Testis (tissue), 3 donors: ENCODE results near the gene TMEM179B. TPM values are rescaled to one million over a fixed set of nuclear protein-coding genes. Genes with fewer than 3 reads are reported as not detected.
"Not testable (repeated sequence)": the region's sequence is repeated elsewhere in the genome, so short reads cannot be mapped to it uniquely, and the experiment has no call there.

Source experiments
- DNase-seq: peaks from one replicate; pipeline ENCODE4 v3.0.0-alpha.2; 2019
- H3K27ac ChIP-seq, 2 donors: fragments of 200-600 bp; sonication (generic); one replicate each; pipeline ENCODE4 v1.5.1; 2019
- H3K27me3 ChIP-seq: fragments of 200-600 bp; sonication (generic); one replicate; pipeline ENCODE4 v1.5.1; 2019
- H3K36me3 ChIP-seq: fragments of 200-600 bp; sonication (generic); one replicate; pipeline ENCODE4 v1.5.1; 2017; ENCODE audit warnings: low read depth; ENCODE audit errors: missing control alignments
- H3K4me1 ChIP-seq: fragments of 200-600 bp; sonication (generic); one replicate; pipeline ENCODE4 v1.5.1; 2019
- H3K4me3 ChIP-seq, 2 donors: fragments of 200-600 bp; sonication (generic); one replicate each; pipeline ENCODE4 v1.5.1; 2017 to 2019
- H3K9me3 ChIP-seq: fragments of 200-600 bp; sonication (generic); one replicate; pipeline ENCODE4 v1.5.1; 2017
- CTCF ChIP-seq, 3 experiments: fragments of 450-650 bp in 2 of 3; fragments of 200-600 bp in 1 of 3; sonication (generic) in 1 of 3; IDR thresholded peaks; one replicate each; pipeline ENCODE4 v1.5.1; 2016 to 2019; ENCODE audit warnings: antibody characterized with exemption in 3 of 3, mild to moderate bottlenecking in 2 of 3, moderate library complexity in 1 of 3
- POLR2A ChIP-seq: fragments of 450-650 bp; IDR thresholded peaks from one replicate; pipeline ENCODE4 v1.6.1; 2017; ENCODE audit warnings: antibody characterized with exemption, mild to moderate bottlenecking, moderate library complexity
- WGBS, 2 donors: methylation state at CpG; one replicate each; pipeline ENCODE4 v1.1.5; 2018; 5-methylcytosine and 5-hydroxymethylcytosine counted together
- intact Hi-C: fragments of 100-400 bp; cut with DNase I; formaldehyde crosslinking; loops from one replicate; pipeline ENCODE4 v1.15.1; 2023; ENCODE audit warnings: low total_unique reads
- polyA plus RNA-seq: library from polyadenylated mRNA; stranded (reverse); fragments of 350-450 nt; fragmentation: Illumina TruSeq; extraction: RNeasy Lipid Tissue Mini Kit (QIAGEN cat#74804); gene quantifications from one replicate; pipeline ENCODE4 v1.2.3, GENCODE V29; 2014; ENCODE audit warnings: low read depth, low replicate concordance; ENCODE audit not compliant: insufficient read depth
- total RNA-seq, 2 donors: library from RNA; depleted of rRNA; stranded (reverse); fragments of >200 nt; gene quantifications; one replicate each; pipeline ENCODE4 v1.2.3, GENCODE V29; 2016

Gene TMEM179B
- total and polyA plus RNA-seq, 3 donors from 2014 or later: 87.0 to 124 (median 119) TPM

- H3K27ac ChIP-seq: no peak overlapping the region
- TF ChIP-seq POLR2A (no peak), CTCF (IDR thresholded peaks at IDR 0.05) (no peak)
- WGBS, 2 donors: 39% methylated on average over 1 of the region's 1 CpG
- H3K9me3 ChIP-seq: no peaks in the 10 kb centered on the region
- no peak overlapping the region for H3K4me3 ChIP-seq
- DNase-seq: no peak
- no peaks in the 10 kb centered on the region for H3K27me3 ChIP-seq
- no peaks in the 10 kb centered on the region for H3K4me1 ChIP-seq
- no peaks in the 10 kb centered on the region for H3K36me3 ChIP-seq
- intact Hi-C loops: no loop called here
Measured at GRCh38 chr11:62810748-62811147, 23.5 kb downstream of the TMEM179B start.

- 58 to 63% methylated on average over 2 of the region's 2 CpGs for WGBS, 2 donors
- Histone ChIP-seq H3K27ac (no peak overlapping the region), H3K27me3 (no peaks in the 10 kb centered on the region), H3K9me3 (no peaks in the 10 kb centered on the region), H3K4me3 (no peak overlapping the region), H3K36me3 (no peaks in the 10 kb centered on the region), H3K4me1 (no peaks in the 10 kb centered on the region)
- TF ChIP-seq POLR2A: no peak
- no peak for TF ChIP-seq CTCF (IDR thresholded peaks at IDR 0.05)
- no peak for DNase-seq
- intact Hi-C loops: no loop called here
Measured at GRCh38 chr11:62811659-62812058, 24.5 kb downstream of the TMEM179B start.

GRCh38 chr11:62816557-62816956, 29.4 kb downstream of the TMEM179B start:
- WGBS, 2 donors: 90 to 91% methylated on average over 8 of the region's 8 CpGs
- no peaks in the 10 kb centered on the region for H3K4me1 ChIP-seq
- no peaks in the 10 kb centered on the region for H3K27me3 ChIP-seq
- intact Hi-C loops: no loop called here
- no peak overlapping the region for H3K27ac ChIP-seq
- no peaks in the 10 kb centered on the region for H3K9me3 ChIP-seq
- no peak overlapping the region for H3K4me3 ChIP-seq
- no peaks in the 10 kb centered on the region for H3K36me3 ChIP-seq
- TF ChIP-seq POLR2A: no peak
- TF ChIP-seq CTCF (IDR thresholded peaks at IDR 0.05): no peak
- no peak for DNase-seq

- Histone ChIP-seq H3K4me3 (no peak overlapping the region), H3K27me3 (no peaks in the 10 kb centered on the region), H3K4me1 (no peaks in the 10 kb centered on the region), H3K36me3 (no peaks in the 10 kb centered on the region), H3K9me3 (no peaks in the 10 kb centered on the region), H3K27ac (no peak overlapping the region)
- WGBS, 2 donors: 88 to 93% methylated on average over 4 of the region's 4 CpGs
- intact Hi-C loops: no loop called here
- DNase-seq: no peak
- no peak for TF ChIP-seq POLR2A
- no peak for TF ChIP-seq CTCF (IDR thresholded peaks at IDR 0.05)
Measured at GRCh38 chr11:62817129-62817528, 29.9 kb downstream of the TMEM179B start.

- TF ChIP-seq POLR2A: no peak
- no peak for TF ChIP-seq CTCF (IDR thresholded peaks at IDR 0.05)
- WGBS, 2 donors: 94 to 95% methylated on average over 3 of the region's 3 CpGs
- DNase-seq: no peak
- intact Hi-C loops: no loop called here
- Histone ChIP-seq H3K9me3 (no peaks in the 10 kb centered on the region), H3K4me3 (no peak overlapping the region), H3K36me3 (peaks cover 4% of the 10 kb centered on the region), H3K27me3 (no peaks in the 10 kb centered on the region), H3K4me1 (no peaks in the 10 kb centered on the region), H3K27ac (no peak overlapping the region)
Measured at GRCh38 chr11:62823677-62824076, 36.5 kb downstream of the TMEM179B start.

GRCh38 chr11:62828130-62828529, 40.9 kb downstream of the TMEM179B start:
- not testable (repeated sequence) for H3K4me1 ChIP-seq
- 94 to 95% methylated on average over 8 of the region's 8 CpGs for WGBS, 2 donors

More at GRCh38 chr11:62828130-62828529, 40.9 kb downstream of the TMEM179B start:
- H3K4me3 ChIP-seq, H3K9me3 ChIP-seq, DNase-seq, H3K36me3 ChIP-seq, H3K27ac ChIP-seq, H3K27me3 ChIP-seq, intact Hi-C loops: not testable (repeated sequence)
